Measurements from ENCODE around the gene ZNF582.

Gene ZNF582

GRCh38 chr19:56333506-56333905 is 59.8 kb downstream of the ZNF582 start:
- Mint-ChIP-seq H3K36me3 (ENCODE audit: low read depth) (no peaks in the 10 kb centered on the region), H3K27ac (no peak overlapping the region), H3K4me1 (ENCODE audit: low read depth) (no peaks in the 10 kb centered on the region), H3K27me3 (no peaks in the 10 kb centered on the region), H3K4me3 (no peak overlapping the region), H3K9me3 (peaks cover 16% of the 10 kb centered on the region)
- no peak for DNase-seq

Measured in activated T-cell treated with anti-CD3 and anti-CD28 coated beads, Interleukin-2, amount 50 U/mL, for 24 hours (primary cell).